CD4-positive, CD25-positive, alpha-beta regulatory T cell (primary cell): ENCODE results near the gene EOMES. TPM values are rescaled to one million over a fixed set of nuclear protein-coding genes. Genes with fewer than 3 reads are reported as not detected.

ENCODE experiments used
- ATAC-seq, 2 donors: fragments of 150-1000 bp; cut with Tn5 transposase; one replicate each; pipeline ENCODE4 v1.10.0; 2021; ENCODE audit warnings: low read depth in 2 of 2, moderate number of reproducible peaks in 2 of 2, moderate library complexity in 1 of 2
- DNase-seq, 3 donors: peaks; one replicate each; pipeline versions ENCODE4 v3.0.0 to v3.0.0-alpha.2; 2012 to 2022; ENCODE audit warnings: mixed read lengths in 1 of 3
- H3K27ac ChIP-seq: one replicate; pipeline ENCODE4 v1.7.0; 2013; ENCODE audit warnings: mild to moderate bottlenecking, low read length; ENCODE audit not compliant: insufficient read depth, poor library complexity, severe bottlenecking
- H3K27me3 ChIP-seq: one replicate; pipeline ENCODE4 v1.7.0; 2013; ENCODE audit warnings: low read length; ENCODE audit not compliant: control insufficient read depth, insufficient read depth
- H3K36me3 ChIP-seq: one replicate; pipeline ENCODE4 v1.7.0; 2013; ENCODE audit warnings: mild to moderate bottlenecking, low read length, moderate library complexity; ENCODE audit not compliant: control insufficient read depth, insufficient read depth
- H3K4me1 ChIP-seq: 2 replicates; pipeline ENCODE4 v1.7.0; 2013; ENCODE audit warnings: mild to moderate bottlenecking, low read length; ENCODE audit not compliant: insufficient read depth, control insufficient read depth, poor library complexity, severe bottlenecking
- H3K4me3 ChIP-seq: one replicate; pipeline ENCODE4 v1.7.0; 2013; ENCODE audit warnings: low read depth, mild to moderate bottlenecking, low read length, moderate library complexity
- H3K9me3 ChIP-seq, 2 experiments: 1 replicate in 1 of 2; 2 replicates in 1 of 2; pipeline ENCODE4 v1.7.0; 2013; ENCODE audit warnings: low read length in 2 of 2, mild to moderate bottlenecking in 1 of 2, moderate library complexity in 1 of 2; ENCODE audit not compliant: control insufficient read depth in 2 of 2
- H3K27ac Mint-ChIP-seq, 3 donors: one replicate each; pipeline ENCODE4 v1.8.0; 2020 to 2022; ENCODE audit warnings: mild to moderate bottlenecking in 3 of 3, mixed read lengths in 3 of 3, moderate library complexity in 2 of 3
- H3K27me3 Mint-ChIP-seq: one replicate; pipeline ENCODE4 v1.8.0; 2022; ENCODE audit warnings: mild to moderate bottlenecking, mixed read lengths
- H3K36me3 Mint-ChIP-seq: one replicate; pipeline ENCODE4 v1.8.0; 2020; ENCODE audit warnings: mixed read lengths
- H3K4me1 Mint-ChIP-seq, 4 donors: one replicate each; pipeline ENCODE4 v1.8.0; 2020 to 2022; ENCODE audit warnings: mixed read lengths in 4 of 4, mild to moderate bottlenecking in 1 of 4
- H3K4me3 Mint-ChIP-seq, 4 donors: one replicate each; pipeline ENCODE4 v1.8.0; 2020 to 2022; ENCODE audit warnings: mild to moderate bottlenecking in 4 of 4, mixed read lengths in 4 of 4, moderate library complexity in 3 of 4
- H3K9me3 Mint-ChIP-seq, 7 donors: one replicate each; pipeline ENCODE4 v1.8.0; 2020 to 2022; ENCODE audit warnings: mixed read lengths in 7 of 7, mild to moderate bottlenecking in 3 of 7, moderate library complexity in 2 of 7
- polyA plus RNA-seq, 4 donors: library from polyadenylated mRNA; unstranded; fragments of 300-500 nt; fragmentation: Illumina TruSeq; gene quantifications; one replicate each; pipeline ENCODE4 v1.2.3, GENCODE V29; 2021
- total RNA-seq: library from RNA; stranded (reverse); gene quantifications from one replicate; pipeline ENCODE4 v1.2.3, GENCODE V29; 2022

Gene EOMES
- total and polyA plus RNA-seq, 5 donors from 2014 or later: 0.38 to 1.9 (median 0.91) TPM

- H3K36me3 Mint-ChIP-seq: no peaks in the 10 kb centered on the region
- H3K27ac Mint-ChIP-seq: no peak overlapping the region
- H3K27me3 Mint-ChIP-seq: peaks cover 92% of the 10 kb centered on the region
- peaks cover 0 to 2% (median 0%) of the 10 kb centered on the region in 7 donors for H3K9me3 Mint-ChIP-seq
- H3K27me3 ChIP-seq: peaks cover 65% of the 10 kb centered on the region
- peaks cover 19 to 58% (median 42%) of the 10 kb centered on the region in 4 donors for H3K4me1 Mint-ChIP-seq
- H3K9me3 ChIP-seq: no peaks in the 10 kb centered on the region
- H3K4me1 ChIP-seq: peaks cover 60% of the 10 kb centered on the region
- no peak overlapping the region for H3K27ac ChIP-seq
- peak overlapping the region in 1 of 4 donors; percentile 3 for H3K4me3 Mint-ChIP-seq
- no peak for ATAC-seq
- no peak for DNase-seq
- H3K4me3 ChIP-seq: no peak overlapping the region
- no peaks in the 10 kb centered on the region for H3K36me3 ChIP-seq
These were observed 4.1 kb upstream of the EOMES start for GRCh38 chr3:27726240-27726639.

- H3K4me3 Mint-ChIP-seq: peak overlapping the region in 3 of 4 donors; percentile 74 to 87 (median 86)
- H3K4me1 Mint-ChIP-seq: peaks cover 21 to 57% (median 41%) of the 10 kb centered on the region in 4 donors
- H3K27me3 Mint-ChIP-seq: peaks cover 92% of the 10 kb centered on the region
- no peaks in the 10 kb centered on the region for H3K36me3 Mint-ChIP-seq
- DNase-seq (no peak), ATAC-seq (no peak)
- Histone ChIP-seq H3K4me3 (peak overlapping the region; percentile 19), H3K27me3 (peaks cover 63% of the 10 kb centered on the region), H3K9me3 (no peaks in the 10 kb centered on the region), H3K36me3 (no peaks in the 10 kb centered on the region), H3K4me1 (peaks cover 54% of the 10 kb centered on the region), H3K27ac (no peak overlapping the region)
- peaks cover 0 to 2% (median 0%) of the 10 kb centered on the region in 7 donors for H3K9me3 Mint-ChIP-seq
- H3K27ac Mint-ChIP-seq: peak overlapping the region in 1 of 3 donors; percentile 56
These were observed 2.5 kb upstream of the EOMES start for GRCh38 chr3:27724459-27725197.

GRCh38 chr3:27723815-27724458 lies 1.8 kb upstream of the EOMES start:
- Mint-ChIP-seq H3K36me3 (no peaks in the 10 kb centered on the region), H3K4me3 (peak overlapping the region; percentile 74 to 87 (median 85)), H3K9me3 (peaks cover 0 to 2% (median 0%) of the 10 kb centered on the region in 7 donors), H3K27me3 (peaks cover 92% of the 10 kb centered on the region), H3K27ac (no peak overlapping the region), H3K4me1 (peaks cover 25 to 50% (median 36%) of the 10 kb centered on the region in 4 donors)
- Histone ChIP-seq H3K27me3 (peaks cover 56% of the 10 kb centered on the region), H3K36me3 (no peaks in the 10 kb centered on the region), H3K4me1 (peaks cover 47% of the 10 kb centered on the region), H3K9me3 (no peaks in the 10 kb centered on the region), H3K27ac (no peak overlapping the region), H3K4me3 (peak overlapping the region; percentile 67)
- ATAC-seq (no peak), DNase-seq (no peak)

GRCh38 chr3:27723456-27723814 lies 1.3 kb upstream of the EOMES start:
- DNase-seq (no peak), ATAC-seq (no peak)
- Histone ChIP-seq H3K4me3 (peak overlapping the region; percentile 67), H3K36me3 (no peaks in the 10 kb centered on the region), H3K27ac (no peak overlapping the region), H3K9me3 (no peaks in the 10 kb centered on the region), H3K4me1 (peaks cover 42% of the 10 kb centered on the region), H3K27me3 (peaks cover 54% of the 10 kb centered on the region)
- Mint-ChIP-seq H3K27me3 (peaks cover 92% of the 10 kb centered on the region), H3K4me1 (peaks cover 21 to 45% (median 31%) of the 10 kb centered on the region in 4 donors), H3K36me3 (no peaks in the 10 kb centered on the region), H3K27ac (no peak overlapping the region), H3K4me3 (peak overlapping the region; percentile 84 to 92 (median 86)), H3K9me3 (peaks cover 0 to 2% (median 0%) of the 10 kb centered on the region in 7 donors)

- peaks cover 92% of the 10 kb centered on the region for H3K27me3 Mint-ChIP-seq
- DNase-seq: no peak
- H3K36me3 Mint-ChIP-seq: no peaks in the 10 kb centered on the region
- peak overlapping the region; percentile 67 for H3K4me3 ChIP-seq
- no peaks in the 10 kb centered on the region for H3K9me3 ChIP-seq
- H3K4me1 ChIP-seq: peaks cover 38% of the 10 kb centered on the region
- peaks cover 0 to 2% (median 0%) of the 10 kb centered on the region in 7 donors for H3K9me3 Mint-ChIP-seq
- H3K36me3 ChIP-seq: no peaks in the 10 kb centered on the region
- H3K4me1 Mint-ChIP-seq: peaks cover 17 to 41% (median 27%) of the 10 kb centered on the region in 4 donors
- no peak overlapping the region for H3K27ac Mint-ChIP-seq
- H3K27me3 ChIP-seq: peaks cover 51% of the 10 kb centered on the region
- ATAC-seq: no peak
- peak overlapping the region; percentile 84 to 92 (median 86) for H3K4me3 Mint-ChIP-seq
- no peak overlapping the region for H3K27ac ChIP-seq
These were observed 900 bp upstream of the EOMES start for GRCh38 chr3:27723001-27723445.

GRCh38 chr3:27720899-27721716 lies 1.0 kb downstream of the EOMES start:
- ATAC-seq (peak in 1 of 2 donors; percentile 7), DNase-seq (no peak)
- no peaks in the 10 kb centered on the region for H3K9me3 ChIP-seq
- peaks cover 0 to 2% (median 0%) of the 10 kb centered on the region in 7 donors for H3K9me3 Mint-ChIP-seq
- peak overlapping the region; percentile 18 for H3K4me3 ChIP-seq
- H3K36me3 ChIP-seq: no peaks in the 10 kb centered on the region
- H3K4me1 ChIP-seq: peaks cover 36% of the 10 kb centered on the region
- peaks cover 38% of the 10 kb centered on the region for H3K27me3 ChIP-seq
- H3K27ac ChIP-seq: no peak overlapping the region
- peak overlapping the region; percentile 45 to 79 (median 64) for H3K4me3 Mint-ChIP-seq
- H3K36me3 Mint-ChIP-seq: no peaks in the 10 kb centered on the region
- peaks cover 92% of the 10 kb centered on the region for H3K27me3 Mint-ChIP-seq
- peaks cover 16 to 37% (median 24%) of the 10 kb centered on the region in 4 donors for H3K4me1 Mint-ChIP-seq
- H3K27ac Mint-ChIP-seq: no peak overlapping the region

GRCh38 chr3:27719314-27720003 lies 2.7 kb downstream of the EOMES start:
- ATAC-seq (no peak), DNase-seq (no peak)
- no peak overlapping the region for H3K27ac ChIP-seq
- H3K27me3 Mint-ChIP-seq: peaks cover 91% of the 10 kb centered on the region
- H3K9me3 ChIP-seq: no peaks in the 10 kb centered on the region
- no peak overlapping the region for H3K4me3 ChIP-seq
- no peak overlapping the region for H3K27ac Mint-ChIP-seq
- H3K4me3 Mint-ChIP-seq: peak overlapping the region in 3 of 4 donors; percentile 38 to 87 (median 45)
- H3K9me3 Mint-ChIP-seq: peaks cover 0 to 2% (median 0%) of the 10 kb centered on the region in 7 donors
- H3K36me3 Mint-ChIP-seq: no peaks in the 10 kb centered on the region
- peaks cover 26% of the 10 kb centered on the region for H3K27me3 ChIP-seq
- H3K4me1 Mint-ChIP-seq: peaks cover 15 to 44% (median 24%) of the 10 kb centered on the region in 4 donors
- peaks cover 45% of the 10 kb centered on the region for H3K4me1 ChIP-seq
- H3K36me3 ChIP-seq: no peaks in the 10 kb centered on the region
